Upper lobe of right lung (tissue), 1 donor: ENCODE data around the gene POU2F1. TPM values are rescaled to one million over a fixed set of nuclear protein-coding genes. Genes with fewer than 3 reads are reported as not detected.

Experiments used
- ATAC-seq: fragments of 200-7000 bp; cut with Tn5 transposase; one replicate; pipeline ENCODE4 v1.9.1; 2020; ENCODE audit warnings: mild to moderate bottlenecking, moderate library complexity
- DNase-seq: peaks from one replicate; pipeline ENCODE4 v3.0.0-alpha.2; 2020
- H3K27ac ChIP-seq: fragments of 200-600 bp; one replicate; pipeline ENCODE4 v1.8.0; 2022
- H3K27me3 ChIP-seq: fragments of 200-600 bp; one replicate; pipeline ENCODE4 v1.8.0; 2022; ENCODE audit warnings: mild to moderate bottlenecking
- H3K36me3 ChIP-seq: fragments of 200-600 bp; one replicate; pipeline ENCODE4 v1.8.0; 2022
- H3K4me1 ChIP-seq: fragments of 200-600 bp; one replicate; pipeline ENCODE4 v1.8.0; 2022
- H3K4me3 ChIP-seq: fragments of 200-600 bp; one replicate; pipeline ENCODE4 v1.8.0; 2022; ENCODE audit warnings: mild to moderate bottlenecking
- H3K9me3 ChIP-seq: fragments of 200-600 bp; one replicate; pipeline ENCODE4 v1.8.0; 2022
- CTCF ChIP-seq: fragments of 200-600 bp; IDR thresholded peaks from one replicate; pipeline ENCODE4 v1.8.0; 2022; ENCODE audit warnings: antibody characterized with exemption
- intact Hi-C: fragments of 100-400 bp; cut with DNase I; formaldehyde crosslinking; loops from one replicate; pipeline ENCODE4 v1.11.0; 2022
- total RNA-seq: library from RNA; stranded (reverse); fragmentation: NEBNext Ultra II Directional; extraction: Animal tissue kit (Norgen Biotek cat#: 25700); gene quantifications from one replicate; pipeline ENCODE4 v1.2.1, GENCODE V29; 2021
- donor health status: DM: no; HTN: yes; CAD: no; lungs with severe emphysema.

POU2F1 gene
- total RNA-seq, 1 donor from 2014 or later: 15.3 TPM

- no peak for DNase-seq
- Histone ChIP-seq H3K4me3 (no peak overlapping the region), H3K36me3 (no peaks in the 10 kb centered on the region), H3K4me1 (peaks cover 20% of the 10 kb centered on the region), H3K27me3 (no peaks in the 10 kb centered on the region), H3K27ac (peak overlapping the region; percentile 1), H3K9me3 (no peaks in the 10 kb centered on the region)
- TF ChIP-seq CTCF: no peak
- intact Hi-C loops: no loop called here
- peak; percentile 59 for ATAC-seq
Observed at GRCh38 chr1:167229719-167230385, 9.2 kb downstream of the POU2F1 start.

GRCh38 chr1:167230437-167230836 is 9.8 kb downstream of the POU2F1 start:
- Histone ChIP-seq H3K27me3 (no peaks in the 10 kb centered on the region), H3K4me1 (peaks cover 26% of the 10 kb centered on the region), H3K4me3 (no peak overlapping the region), H3K27ac (no peak overlapping the region), H3K36me3 (no peaks in the 10 kb centered on the region), H3K9me3 (no peaks in the 10 kb centered on the region)
- intact Hi-C loops: no loop called here
- no peak for DNase-seq
- ATAC-seq: no peak
- TF ChIP-seq CTCF: no peak

- no peak for DNase-seq
- intact Hi-C loops: no loop called here
- no peak for TF ChIP-seq CTCF
- Histone ChIP-seq H3K27me3 (no peaks in the 10 kb centered on the region), H3K4me1 (peaks cover 21% of the 10 kb centered on the region), H3K27ac (no peak overlapping the region), H3K9me3 (no peaks in the 10 kb centered on the region), H3K36me3 (no peaks in the 10 kb centered on the region), H3K4me3 (no peak overlapping the region)
- no peak for ATAC-seq
Observed at GRCh38 chr1:167231873-167232450, 11.3 kb downstream of the POU2F1 start.

GRCh38 chr1:167232801-167233200 is 12.1 kb downstream of the POU2F1 start:
- no peak for DNase-seq
- no peaks in the 10 kb centered on the region for H3K27me3 ChIP-seq
- H3K27ac ChIP-seq: no peak overlapping the region
- H3K4me1 ChIP-seq: peaks cover 18% of the 10 kb centered on the region
- no peak for TF ChIP-seq CTCF
- H3K36me3 ChIP-seq: no peaks in the 10 kb centered on the region
- intact Hi-C loops: no loop called here
- no peak overlapping the region for H3K4me3 ChIP-seq
- ATAC-seq: no peak
- no peaks in the 10 kb centered on the region for H3K9me3 ChIP-seq

- peaks cover 18% of the 10 kb centered on the region for H3K4me1 ChIP-seq
- no peak overlapping the region for H3K27ac ChIP-seq
- intact Hi-C loops: no loop called here
- no peak overlapping the region for H3K4me3 ChIP-seq
- H3K9me3 ChIP-seq: no peaks in the 10 kb centered on the region
- DNase-seq (no peak), ATAC-seq (no peak)
- no peaks in the 10 kb centered on the region for H3K36me3 ChIP-seq
- no peak for TF ChIP-seq CTCF
- no peaks in the 10 kb centered on the region for H3K27me3 ChIP-seq
Observed at GRCh38 chr1:167233373-167233772, 12.7 kb downstream of the POU2F1 start.
